GM12878 (cell line): Measurements from ENCODE around the gene EPN3. TPM values are rescaled to one million over a fixed set of nuclear protein-coding genes. Genes with fewer than 3 reads are reported as not detected.

Source experiments
- ATAC-seq: fragments of 200-7000 bp; cut with Tn5 transposase; 3 replicates; pipeline ENCODE4 v1.9.1; 2020; ENCODE audit warnings: mild to moderate bottlenecking, moderate library complexity
- BruUV-seq: library from RNA; stranded (reverse); fragments of 400-500 nt; replicated peaks from 2 replicates; lab custom pipeline; 2021; lab: Mats Ljungman, UMichigan
- CTCF ChIA-PET: fragments of 300-600 bp; sonication (Branson Sonifier 250); formaldehyde crosslinking; extraction: SDS; loops from one replicate; lab custom pipeline; 2021; ENCODE audit warnings: inconsistent platforms; lab: Yijun Ruan, JAX
- POLR2A ChIA-PET: fragments of 350-600 bp; formaldehyde crosslinking; extraction: SDS; loops from one replicate; lab custom pipeline; 2021; ENCODE audit warnings: inconsistent platforms; lab: Charles Lee
- RAD21 ChIA-PET: fragments of 300-600 bp; sonication (Branson Sonifier 250); formaldehyde crosslinking; loops from one replicate; lab custom pipeline; 2023; ENCODE audit warnings: antibody characterized with exemption; ENCODE audit not compliant: unreplicated experiment; lab: Charles Lee
- SMC1A ChIA-PET: fragments of 300-600 bp; sonication (Branson Sonifier 250); formaldehyde crosslinking; loops from one replicate; lab custom pipeline; 2023; ENCODE audit not compliant: unreplicated experiment, uncharacterized antibody; lab: Charles Lee
- DNase-seq: peaks from one replicate; pipeline ENCODE4 v3.0.0-alpha.2; 2011; ENCODE audit warnings: low read depth, low spot score
- FAIRE-seq: peaks from 3 replicates; lab custom pipeline; 2011; peaks lifted over from hg19 to GRCh38; lab: Jason Lieb, UNC
- H2AFZ ChIP-seq: 2 replicates; pipeline ENCODE4 v1.6.0; 2011; ENCODE audit warnings: low read depth, low read length, control low read depth; ENCODE audit not compliant: control insufficient read depth
- H3K27ac ChIP-seq: 2 replicates; pipeline ENCODE4 v1.5.1; 2011; ENCODE audit warnings: control low read depth; ENCODE audit not compliant: control insufficient read depth, insufficient read depth
- H3K27me3 ChIP-seq, 2 experiments: replicated peaks in 1 of 2; 2 replicates each; pipeline versions ENCODE4 v1.6.0 to v1.6.1; 2011; ENCODE audit warnings: low read length in 1 of 2; ENCODE audit not compliant: control insufficient read depth in 2 of 2, insufficient read depth in 2 of 2
- H3K36me3 ChIP-seq, 2 experiments: 2 replicates each; pipeline ENCODE4 v1.5.1; 2011; ENCODE audit warnings: low read length in 1 of 2; ENCODE audit not compliant: control insufficient read depth in 2 of 2, insufficient read depth in 2 of 2
- H3K4me1 ChIP-seq: 2 replicates; pipeline ENCODE4 v1.6.1; 2011; ENCODE audit warnings: mild to moderate bottlenecking, low read length, moderate library complexity, mixed read lengths; ENCODE audit not compliant: control insufficient read depth, insufficient read depth
- H3K4me2 ChIP-seq: 2 replicates; pipeline ENCODE4 v1.6.0; 2011; ENCODE audit warnings: control low read depth; ENCODE audit not compliant: control insufficient read depth, insufficient read depth
- H3K4me3 ChIP-seq: fragments of 200-600 bp; sonication (generic); 2 replicates; pipeline ENCODE4 v1.5.1; 2016
- H3K79me2 ChIP-seq: 2 replicates; pipeline ENCODE4 v1.6.0; 2011; ENCODE audit warnings: low read length; ENCODE audit not compliant: control insufficient read depth, insufficient read depth
- H3K9ac ChIP-seq: 2 replicates; pipeline ENCODE4 v1.8.0; 2011; ENCODE audit warnings: low read length, control low read depth, mixed read lengths; ENCODE audit not compliant: control insufficient read depth, insufficient read depth
- H3K9me3 ChIP-seq: replicated peaks from 3 replicates; pipeline ENCODE4 v1.5.1; 2011; ENCODE audit warnings: mild to moderate bottlenecking, low read length; ENCODE audit not compliant: control insufficient read depth, insufficient read depth
- H4K20me1 ChIP-seq: 2 replicates; pipeline ENCODE4 v1.6.0; 2011; ENCODE audit not compliant: control insufficient read depth, insufficient read depth
- CHD2 ChIP-seq: IDR thresholded peaks from 2 replicates; pipeline ENCODE4 v1.6.1; 2011; ENCODE audit warnings: low read depth, low read length, improper control_type of control experiment, borderline replicate concordance
- ELK1 ChIP-seq: IDR thresholded peaks from 2 replicates; pipeline ENCODE4 v1.6.1; 2012; ENCODE audit warnings: low read depth, low read length, improper control_type of control experiment
- EP300 ChIP-seq, 2 experiments: fragments of 150-350 bp in 1 of 2; IDR thresholded peaks; 2 replicates each; pipeline ENCODE4 v1.6.1; 2011 to 2012; ENCODE audit warnings: low read depth in 2 of 2, low read length in 2 of 2, borderline replicate concordance in 1 of 2, improper control_type of control experiment in 1 of 2, inconsistent platforms in 1 of 2; ENCODE audit not compliant: control insufficient read depth in 1 of 2
- MAX ChIP-seq: IDR thresholded peaks from 2 replicates; pipeline ENCODE4 v1.6.1; 2012; ENCODE audit warnings: low read depth, low read length, improper control_type of control experiment
- MEF2A ChIP-seq: IDR thresholded peaks from 2 replicates; pipeline ENCODE4 v1.6.1; 2011; ENCODE audit warnings: low read depth, mild to moderate bottlenecking, low read length, moderate library complexity; ENCODE audit not compliant: insufficient read depth
- POU2F2 ChIP-seq: IDR thresholded peaks from 3 replicates; pipeline ENCODE4 v1.6.1; 2011; ENCODE audit warnings: low read depth, mild to moderate bottlenecking, low read length, borderline replicate concordance
- SMARCA5 ChIP-seq: fragments of 450-650 bp; IDR thresholded peaks from 2 replicates; pipeline ENCODE4 v1.6.1; 2017; ENCODE audit warnings: mild to moderate bottlenecking
- TCF7 ChIP-seq: IDR thresholded peaks from 2 replicates; pipeline ENCODE4 v1.6.1; 2014; ENCODE audit warnings: antibody characterized with exemption, borderline replicate concordance
- ZBTB4 ChIP-seq: fragments of 450-650 bp; formaldehyde crosslinking; IDR thresholded peaks from 2 replicates; pipeline ENCODE4 v1.4.0; 2022; ENCODE audit warnings: mild to moderate bottlenecking, moderate library complexity
- WGBS: methylation state at CpG from one replicate; pipeline ENCODE4 v1.1.6; 2016; ENCODE audit warnings: low lambda C conversion rate; ENCODE audit not compliant: insufficient replicate concordance, insufficient coverage; ENCODE audit errors: missing lambda C conversion rate; 5-methylcytosine and 5-hydroxymethylcytosine counted together
- in situ Hi-C: fragments of 300-500 bp; cut with MboI; formaldehyde crosslinking; loops from 9 replicates; pipeline ENCODE4 v1.14.3; 2018; ENCODE audit warnings: mixed read lengths
- intact Hi-C: fragments of 100-400 bp; cut with micrococcal nuclease; formaldehyde crosslinking; loops from one replicate; pipeline ENCODE4 v1.14.2; 2022; ENCODE audit not compliant: unreplicated experiment
- polyA plus RNA-seq, 11 experiments: library from polyadenylated mRNA; depleted of rRNA in 4 of 11; unstranded in 6 of 11; stranded (reverse) in 5 of 11; fragments of >200 nt; fragmentation: Nextera tagmentation in 4 of 11; fragmentation: Illumina TruSeq in 1 of 11; extraction: Ambion mirVana in 4 of 11; extraction: Trizol in 1 of 11; gene quantifications; 1 replicate in 1 of 11; 2 replicates in 10 of 11; pipeline versions ENCODE4 v1.2.1 to v1.2.3, GENCODE V29; 2011 to 2016; ENCODE audit warnings: inconsistent platforms in 2 of 11, missing spikeins in 2 of 11, low read depth in 1 of 11
- total RNA-seq, 4 experiments: library from RNA; depleted of rRNA in 3 of 4; stranded (reverse); fragments of >200 nt in 3 of 4; fragmentation: Illumina TruSeq in 1 of 4; extraction: Trizol in 1 of 4; gene quantifications; 2 replicates each; pipeline versions ENCODE4 v1.2.1 to v1.2.3, GENCODE V29; 2013 to 2021
- TF ChIP-seq, protein P1 (sequence below): IDR thresholded peaks from 2 replicates; pipeline ENCODE4 v1.6.1; 2011; ENCODE audit warnings: mild to moderate bottlenecking, low read depth, low read length, moderate library complexity; ENCODE audit not compliant: insufficient replicate concordance

The EPN3 gene
- total and polyA plus RNA-seq, 10 of the 15 experiments (the other 5 are each of a cell fraction or from before 2014, with no cell fraction given): 0.04 to 0.07 TPM; not detected in 8

DNA sequence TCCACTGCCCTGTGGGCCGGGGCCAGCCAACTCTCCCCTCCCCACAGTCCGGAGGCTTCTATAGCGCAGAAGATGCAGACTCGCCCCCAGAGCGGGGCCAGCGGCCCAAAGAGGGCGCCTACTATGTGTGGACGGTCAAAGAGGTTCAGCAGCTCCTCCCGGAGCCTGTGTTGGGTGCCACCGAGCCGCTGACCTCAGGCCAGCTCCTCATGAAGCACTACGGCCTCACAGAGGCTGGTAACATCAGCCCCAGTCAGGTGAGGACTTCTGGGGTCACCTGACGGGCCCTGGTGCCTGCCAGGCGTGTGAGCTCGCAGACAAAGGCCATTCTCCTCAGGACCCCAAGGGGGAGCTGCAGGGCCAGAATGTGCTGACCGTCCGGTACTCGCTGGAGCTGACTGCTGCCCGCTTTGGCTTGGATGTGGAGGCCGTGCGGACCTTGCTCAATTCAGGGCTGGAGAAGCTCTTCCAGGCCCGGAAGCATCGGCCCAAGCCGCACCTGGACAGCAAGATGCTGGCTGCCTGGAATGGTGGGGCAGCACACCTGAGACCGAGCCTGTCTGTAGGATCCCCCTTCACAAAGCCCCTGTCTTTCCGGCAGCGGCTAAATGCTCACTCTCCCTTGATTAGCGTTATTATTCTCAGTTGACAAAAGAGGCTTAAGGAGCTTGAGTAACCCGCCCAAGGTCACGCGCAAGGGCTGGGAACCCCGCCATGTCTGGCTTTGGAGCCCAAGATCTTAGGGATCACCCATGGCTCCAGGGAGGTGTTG is 18.3 kb downstream of the EPN3 start (continued):
- no peak for TF ChIP-seq EP300 (IDR thresholded peaks at IDR 0.05; ENCODE audit: borderline replicate concordance in 1 of 2, control insufficient read depth in 1 of 2, low read depth in 2 of 2, low read length in 2 of 2)

GRCh38 chr17:50551433-50551815 is 18.9 kb downstream of the EPN3 start:
- ATAC-seq: no peak
- over 99% methylated on average over 8 of the region's 8 CpGs for WGBS
- H3K4me2 ChIP-seq: no peak overlapping the region
- SMC1A ChIA-PET: interaction anchor here (1.1 to 2.1 kb wide), 4 partner anchors 9 to 143 kb away, joined by 3 to 11 read pairs (median 4); no protein-coding TSS in a partner anchor
- no peak overlapping the region for H3K27ac ChIP-seq
- H3K36me3 ChIP-seq: no peaks in the 10 kb centered on the region; a peak in 1 of 4 replicates
- H3K9ac ChIP-seq: no peak overlapping the region
- intact Hi-C loops: no loop called here
- in situ Hi-C loops: no loop called here
- TF ChIP-seq MAX (no peak), POU2F2 (no peak), CHD2 (no peak), SMARCA5 (no peak), ZBTB4 (CRISPR knock-in tag) (no peak), MEF2A (no peak), TCF7 (no peak), ELK1 (no peak), EP300 (IDR thresholded peaks at IDR 0.05; ENCODE audit: borderline replicate concordance in 1 of 2, control insufficient read depth in 1 of 2, low read depth in 2 of 2, low read length in 2 of 2) (no peak)
- TF ChIP-seq, protein P1, sequence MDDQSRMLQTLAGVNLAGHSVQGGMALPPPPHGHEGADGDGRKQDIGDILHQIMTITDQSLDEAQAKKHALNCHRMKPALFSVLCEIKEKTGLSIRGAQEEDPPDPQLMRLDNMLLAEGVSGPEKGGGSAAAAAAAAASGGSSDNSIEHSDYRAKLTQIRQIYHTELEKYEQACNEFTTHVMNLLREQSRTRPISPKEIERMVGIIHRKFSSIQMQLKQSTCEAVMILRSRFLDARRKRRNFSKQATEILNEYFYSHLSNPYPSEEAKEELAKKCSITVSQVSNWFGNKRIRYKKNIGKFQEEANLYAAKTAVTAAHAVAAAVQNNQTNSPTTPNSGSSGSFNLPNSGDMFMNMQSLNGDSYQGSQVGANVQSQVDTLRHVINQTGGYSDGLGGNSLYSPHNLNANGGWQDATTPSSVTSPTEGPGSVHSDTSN: no peak
- no peaks in the 10 kb centered on the region for H3K27me3 ChIP-seq
- H3K4me3 ChIP-seq: no peak overlapping the region
- POLR2A ChIA-PET: interaction anchor here (1.7 kb wide), 1 partner anchor 10 kb away, joined by 3 read pairs; no protein-coding TSS in a partner anchor
- RAD21 ChIA-PET: interaction anchor here (1.0 to 2.1 kb wide), 4 partner anchors 75 to 144 kb away, joined by 3 to 11 read pairs (median 5); no protein-coding TSS in a partner anchor
- H4K20me1 ChIP-seq: no peaks in the 10 kb centered on the region
- no peak overlapping the region for H2AFZ ChIP-seq
- BruUV-seq: no TSS peak
- no peaks in the 10 kb centered on the region; the same call in 1 of the 2 replicates for H3K4me1 ChIP-seq
- H3K79me2 ChIP-seq: peaks cover 3% of the 10 kb centered on the region
- CTCF ChIA-PET: interaction anchor here (0.9 to 3.8 kb wide), 9 partner anchors 10 to 143 kb away, joined by 3 to 18 read pairs (median 3); no protein-coding TSS in a partner anchor
- no peak for DNase-seq
- no peaks in the 10 kb centered on the region for H3K9me3 ChIP-seq
- FAIRE-seq: no peak
